Uterus (tissue), 4 donors: Measurements from ENCODE around the gene FAR1. TPM values are rescaled to one million over a fixed set of nuclear protein-coding genes. Genes with fewer than 3 reads are reported as not detected.

Experiments
- DNase-seq, 2 donors: peaks; one replicate each; pipeline ENCODE4 v3.0.0-alpha.2; 2019 to 2020
- H3K27ac ChIP-seq, 2 donors: fragments of 200-600 bp; sonication (generic); 1 replicate in 1 of 2; 2 replicates in 1 of 2; pipeline ENCODE4 v1.5.1; 2016 to 2018
- H3K27me3 ChIP-seq, 2 donors: fragments of 200-600 bp; sonication (generic); one replicate each; pipeline ENCODE4 v1.5.1; 2018 to 2019; ENCODE audit warnings: control low read depth in 1 of 2
- H3K36me3 ChIP-seq, 2 donors: fragments of 200-600 bp; sonication (generic); one replicate each; pipeline ENCODE4 v1.5.1; 2019; ENCODE audit warnings: control low read depth in 1 of 2
- H3K4me1 ChIP-seq, 2 donors: fragments of 200-600 bp; sonication (generic); one replicate each; pipeline ENCODE4 v1.5.1; 2018 to 2019; ENCODE audit warnings: control low read depth in 1 of 2
- H3K4me3 ChIP-seq, 2 donors: fragments of 200-600 bp; sonication (generic); 1 replicate in 1 of 2; 2 replicates in 1 of 2; pipeline ENCODE4 v1.5.1; 2018 to 2019; ENCODE audit warnings: mild to moderate bottlenecking in 1 of 2
- H3K9me3 ChIP-seq, 2 donors: fragments of 200-600 bp; sonication (generic); one replicate each; pipeline ENCODE4 v1.5.1; 2019; ENCODE audit warnings: control low read depth in 1 of 2
- CTCF ChIP-seq, 4 experiments: fragments of 200-600 bp in 2 of 4; fragments of 450-650 bp in 2 of 4; sonication (generic) in 2 of 4; IDR thresholded peaks; one replicate each; pipeline ENCODE4 v1.5.1; 2016 to 2019; ENCODE audit warnings: antibody characterized with exemption in 4 of 4, mild to moderate bottlenecking in 2 of 4, moderate library complexity in 1 of 4
- POLR2A ChIP-seq, 2 donors: fragments of 450-650 bp; IDR thresholded peaks; one replicate each; pipeline ENCODE4 v1.6.1; 2016; ENCODE audit warnings: antibody characterized with exemption in 2 of 2, mild to moderate bottlenecking in 1 of 2, moderate library complexity in 1 of 2
- intact Hi-C: fragments of 100-400 bp; cut with DNase I; formaldehyde crosslinking; loops from one replicate; pipeline ENCODE4 v1.15.1; 2023; ENCODE audit warnings: low total_unique reads
- total RNA-seq, 4 donors: library from RNA; depleted of rRNA in 3 of 4; stranded (reverse); fragments of >200 nt in 3 of 4; gene quantifications; one replicate each; pipeline versions ENCODE4 v1.1.0 to v1.2.4, GENCODE V29; 2014 to 2023
- donor health status: DM: yes; HTN: yes; CAD: no.

The FAR1 gene
- total RNA-seq, 4 donors from 2014 or later: 34.8 to 148 (median 69.5) TPM

GRCh38 chr11:13667245-13667644, 1.2 kb upstream of the FAR1 start:
- intact Hi-C loops: no loop called here
- TF ChIP-seq POLR2A (IDR thresholded peaks at IDR 0.05) (no peak), CTCF (IDR thresholded peaks at IDR 0.05) (no peak)
- Histone ChIP-seq H3K36me3 (no peaks in the 10 kb centered on the region), H3K27ac (no peak overlapping the region), H3K4me3 (peak overlapping the region; percentile 71 to 79), H3K9me3 (no peaks in the 10 kb centered on the region), H3K4me1 (no peaks in the 10 kb centered on the region), H3K27me3 (no peaks in the 10 kb centered on the region)
- DNase-seq: no peak

DNA sequence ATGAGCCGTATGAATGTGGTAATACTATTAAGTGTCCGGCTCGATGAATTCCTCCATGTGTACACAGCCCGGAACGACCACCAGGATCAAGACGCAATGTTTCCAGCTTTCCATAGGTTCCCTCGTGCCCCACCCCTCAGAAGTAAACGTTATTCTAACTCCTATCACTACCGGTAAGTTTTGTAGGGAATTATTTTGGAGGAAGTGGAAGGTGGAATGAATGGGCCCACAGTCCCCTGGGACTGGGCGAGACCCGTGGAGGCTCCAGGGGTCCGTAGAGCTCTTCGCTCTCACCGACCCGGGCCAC, 720 bp upstream of the FAR1 start:
- H3K4me3 ChIP-seq: peak overlapping the region; percentile 71 to 79
- no peaks in the 10 kb centered on the region for H3K36me3 ChIP-seq
- H3K27me3 ChIP-seq: no peaks in the 10 kb centered on the region
- DNase-seq: no peak
- TF ChIP-seq POLR2A (IDR thresholded peaks at IDR 0.05) (no peak), CTCF (IDR thresholded peaks at IDR 0.05) (no peak)
- no peaks in the 10 kb centered on the region for H3K9me3 ChIP-seq
- intact Hi-C loops: no loop called here
- no peaks in the 10 kb centered on the region for H3K4me1 ChIP-seq
- H3K27ac ChIP-seq: peak overlapping the region; percentile 85 to 96

DNA sequence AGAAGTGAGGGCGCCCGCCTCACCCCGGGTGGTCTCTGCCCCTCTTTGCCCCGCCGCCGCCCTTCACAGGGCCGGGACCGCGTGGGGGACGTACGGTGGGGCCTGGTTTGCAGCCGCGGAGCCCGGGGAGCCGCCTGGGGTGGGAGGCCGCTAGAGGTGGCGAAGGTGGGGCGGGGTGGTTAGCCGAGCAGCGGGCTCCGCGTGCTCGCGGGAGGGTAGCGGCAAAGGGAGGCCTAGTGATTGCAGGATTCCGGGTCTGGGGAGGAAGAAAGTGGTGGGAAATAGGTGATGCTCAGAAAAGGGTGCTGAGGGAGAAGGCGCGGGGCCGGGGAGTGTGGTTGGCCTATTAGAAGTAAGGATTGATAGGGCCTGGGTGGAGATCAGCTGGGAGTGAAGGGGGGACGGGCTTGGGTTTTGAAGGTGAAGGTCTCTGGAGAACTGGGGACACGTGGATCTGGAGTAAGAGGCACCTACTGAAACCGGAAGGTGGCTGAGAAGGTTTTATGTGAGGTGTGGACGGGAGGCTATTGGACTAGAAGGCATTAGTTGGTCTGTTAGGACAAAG, 571 bp downstream of the FAR1 start:
- intact Hi-C loops: no loop called here
- H3K4me1 ChIP-seq: no peaks in the 10 kb centered on the region
- no peak for TF ChIP-seq POLR2A (IDR thresholded peaks at IDR 0.05)
- TF ChIP-seq CTCF (IDR thresholded peaks at IDR 0.05): no peak
- H3K36me3 ChIP-seq: no peaks in the 10 kb centered on the region
- peak overlapping the region; percentile 71 for H3K4me3 ChIP-seq
- H3K27ac ChIP-seq: peak overlapping the region; percentile 80 to 96
- DNase-seq: no peak
- no peaks in the 10 kb centered on the region for H3K9me3 ChIP-seq
- H3K27me3 ChIP-seq: no peaks in the 10 kb centered on the region

- DNase-seq: no peak
- no peaks in the 10 kb centered on the region for H3K36me3 ChIP-seq
- peak overlapping the region; percentile 80 to 96 for H3K27ac ChIP-seq
- TF ChIP-seq CTCF (IDR thresholded peaks at IDR 0.05) (no peak), POLR2A (IDR thresholded peaks at IDR 0.05) (no peak)
- peak overlapping the region; percentile 71 for H3K4me3 ChIP-seq
- no peaks in the 10 kb centered on the region for H3K9me3 ChIP-seq
- intact Hi-C loops: no loop called here
- no peaks in the 10 kb centered on the region for H3K4me1 ChIP-seq
- no peaks in the 10 kb centered on the region for H3K27me3 ChIP-seq
Observed at GRCh38 chr11:13669544-13670488, 1.3 kb downstream of the FAR1 start.

GRCh38 chr11:13672576-13673210, 4.2 kb downstream of the FAR1 start:
- H3K4me3 ChIP-seq: no peak overlapping the region
- intact Hi-C loops: no loop called here
- TF ChIP-seq POLR2A (IDR thresholded peaks at IDR 0.05) (no peak), CTCF (IDR thresholded peaks at IDR 0.05) (no peak)
- no peak for DNase-seq
- H3K4me1 ChIP-seq: no peaks in the 10 kb centered on the region
- H3K36me3 ChIP-seq: no peaks in the 10 kb centered on the region
- no peaks in the 10 kb centered on the region for H3K27me3 ChIP-seq
- no peak overlapping the region for H3K27ac ChIP-seq
- no peaks in the 10 kb centered on the region for H3K9me3 ChIP-seq
